AG09309 (cell line): ENCODE data around the gene LECT2.

ENCODE experiments used
- DNase-seq: peaks from one replicate; pipeline ENCODE4 v3.0.0-alpha.2; 2010; ENCODE audit warnings: low read depth
- H3K4me3 ChIP-seq: 2 replicates; pipeline ENCODE4 v1.5.1; 2011; ENCODE audit warnings: mild to moderate bottlenecking, low read depth, low read length, moderate library complexity; ENCODE audit not compliant: control insufficient read depth
- TF ChIP-seq, protein P1 (sequence below): IDR thresholded peaks from 2 replicates; pipeline ENCODE4 v1.5.1; 2011; ENCODE audit warnings: mild to moderate bottlenecking, low read depth, low read length, inconsistent platforms; ENCODE audit not compliant: insufficient read depth, control insufficient read depth; ENCODE audit errors: missing control alignments

Gene LECT2

DNA sequence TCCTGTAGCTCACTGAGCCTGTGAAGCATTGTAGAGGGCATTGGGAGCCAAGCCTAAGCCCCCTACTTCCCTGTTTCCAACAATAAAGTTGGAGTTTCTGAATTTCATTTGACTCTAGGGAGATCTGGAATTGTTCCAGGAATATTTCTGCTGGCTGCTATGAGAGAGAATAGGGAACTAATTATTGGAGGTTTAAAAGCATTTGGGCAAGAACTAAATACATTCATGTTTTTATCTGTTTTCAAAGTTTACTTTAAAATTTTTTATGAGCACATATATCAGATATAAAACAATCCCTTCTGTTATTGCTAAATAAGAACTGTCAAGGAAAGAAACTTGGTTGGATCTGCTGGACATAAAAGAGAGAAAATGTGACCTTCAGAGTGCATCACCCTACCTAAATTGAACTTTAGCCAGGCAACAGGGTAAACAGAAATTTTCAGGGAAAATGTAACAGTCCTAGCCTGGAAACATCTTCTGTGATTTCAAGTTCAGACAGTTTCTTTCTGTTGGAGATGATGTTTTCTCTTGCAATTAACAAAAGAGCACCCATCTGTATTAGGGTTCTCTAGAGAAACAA, 19.3 kb upstream of the LECT2 start:
- H3K4me3 ChIP-seq, result no peak overlapping the region
- no peak for DNase-seq
- TF ChIP-seq, protein P1, sequence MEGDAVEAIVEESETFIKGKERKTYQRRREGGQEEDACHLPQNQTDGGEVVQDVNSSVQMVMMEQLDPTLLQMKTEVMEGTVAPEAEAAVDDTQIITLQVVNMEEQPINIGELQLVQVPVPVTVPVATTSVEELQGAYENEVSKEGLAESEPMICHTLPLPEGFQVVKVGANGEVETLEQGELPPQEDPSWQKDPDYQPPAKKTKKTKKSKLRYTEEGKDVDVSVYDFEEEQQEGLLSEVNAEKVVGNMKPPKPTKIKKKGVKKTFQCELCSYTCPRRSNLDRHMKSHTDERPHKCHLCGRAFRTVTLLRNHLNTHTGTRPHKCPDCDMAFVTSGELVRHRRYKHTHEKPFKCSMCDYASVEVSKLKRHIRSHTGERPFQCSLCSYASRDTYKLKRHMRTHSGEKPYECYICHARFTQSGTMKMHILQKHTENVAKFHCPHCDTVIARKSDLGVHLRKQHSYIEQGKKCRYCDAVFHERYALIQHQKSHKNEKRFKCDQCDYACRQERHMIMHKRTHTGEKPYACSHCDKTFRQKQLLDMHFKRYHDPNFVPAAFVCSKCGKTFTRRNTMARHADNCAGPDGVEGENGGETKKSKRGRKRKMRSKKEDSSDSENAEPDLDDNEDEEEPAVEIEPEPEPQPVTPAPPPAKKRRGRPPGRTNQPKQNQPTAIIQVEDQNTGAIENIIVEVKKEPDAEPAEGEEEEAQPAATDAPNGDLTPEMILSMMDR, result no peak

DNA sequence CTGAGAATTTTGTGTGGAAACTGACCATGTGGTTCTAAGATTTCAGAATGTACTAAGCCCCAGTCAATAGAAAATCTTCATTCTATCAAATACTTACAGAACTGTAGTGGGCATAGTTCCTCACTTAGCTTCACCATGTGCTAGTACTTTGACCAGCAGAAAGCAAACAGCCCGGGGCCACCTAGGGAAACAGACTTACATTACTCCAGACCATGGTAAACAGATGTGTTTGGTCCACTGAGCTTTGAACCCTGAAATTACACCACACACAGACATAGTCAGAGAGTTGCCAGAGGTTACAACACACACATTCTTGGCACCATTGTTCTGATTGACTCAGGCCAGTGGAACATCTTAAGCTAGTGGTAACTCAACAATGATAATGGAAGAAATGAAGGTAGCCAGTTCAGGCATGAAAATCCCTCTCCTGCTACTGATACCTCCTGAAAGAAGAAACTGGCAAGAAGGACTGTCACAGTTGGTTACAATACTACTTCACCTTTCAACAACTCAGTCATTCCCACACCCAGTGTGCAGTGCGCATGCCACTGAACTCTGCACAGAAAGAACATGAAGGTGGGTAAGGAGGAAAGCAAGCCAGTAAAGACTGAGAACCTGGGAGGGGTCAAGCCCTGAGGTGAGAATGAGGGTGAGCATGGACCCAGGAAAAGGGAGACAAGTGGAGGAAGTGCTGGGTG, 18.7 kb upstream of the LECT2 start:
- no peak overlapping the region for H3K4me3 ChIP-seq
- peak; percentile 94 for DNase-seq
- TF ChIP-seq, protein P1, result no peak

DNA sequence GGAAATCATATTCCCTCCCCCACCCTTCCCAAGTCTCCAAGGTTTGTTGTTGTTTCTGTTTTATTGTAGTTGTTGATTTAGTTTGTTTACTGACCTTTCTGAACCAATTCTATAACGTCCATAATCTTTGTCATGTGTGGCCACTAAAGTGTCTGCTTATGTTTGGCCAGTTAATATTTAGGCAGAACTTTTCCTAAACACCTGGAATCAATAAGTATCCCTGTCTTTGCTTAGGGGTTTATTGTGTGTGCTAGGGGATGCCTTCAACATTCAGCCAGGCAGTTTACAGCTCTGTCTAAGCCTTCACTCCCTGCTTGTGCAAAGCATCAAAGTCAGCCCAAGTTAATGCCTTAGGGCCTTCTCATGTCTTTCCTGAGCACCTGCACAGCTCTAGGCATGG, 16.9 kb upstream of the LECT2 start:
- no peak for DNase-seq
- TF ChIP-seq, protein P1, result no peak
- no peak overlapping the region for H3K4me3 ChIP-seq

DNA sequence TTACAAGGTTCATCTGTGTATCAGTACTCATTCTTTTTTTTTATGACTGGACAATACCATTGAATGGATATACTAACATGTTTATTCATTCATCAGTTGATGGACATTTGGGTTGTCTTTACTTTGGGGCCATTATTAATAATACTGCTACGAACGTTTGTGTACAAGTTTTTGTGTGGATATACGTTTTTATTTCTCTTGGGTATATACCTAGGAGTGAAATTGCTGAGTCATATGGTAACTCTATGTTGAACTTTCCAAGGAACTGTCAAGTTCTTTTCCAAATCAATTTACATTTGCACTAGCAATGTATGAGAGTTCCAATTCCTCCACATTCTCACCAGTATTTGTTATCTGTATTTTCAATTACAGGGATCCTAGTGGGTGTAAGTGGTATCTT, 12.0 kb upstream of the LECT2 start:
- DNase-seq, result no peak
- TF ChIP-seq, protein P1, result no peak
- H3K4me3 ChIP-seq, result no peak overlapping the region

DNA sequence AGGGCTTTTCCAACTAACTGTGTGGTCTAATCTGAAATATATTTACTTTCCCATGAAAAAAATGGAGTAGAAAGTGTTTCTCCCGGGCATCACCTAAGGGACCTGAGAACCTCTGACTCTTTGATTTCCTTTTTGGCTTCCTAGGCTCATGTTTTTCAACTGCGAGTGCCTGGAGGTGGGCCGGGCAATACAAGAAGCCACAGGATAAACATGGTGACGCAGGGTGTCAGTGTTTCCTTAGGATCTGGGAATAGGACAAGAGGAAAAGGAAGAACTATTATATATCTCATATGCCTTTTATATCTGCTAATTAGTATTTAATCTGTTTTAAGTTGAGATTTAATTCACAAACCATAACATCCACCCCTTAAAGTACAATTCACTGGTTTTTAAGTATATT, 11.4 kb upstream of the LECT2 start:
- H3K4me3 ChIP-seq, result no peak overlapping the region
- no peak for DNase-seq
- TF ChIP-seq, protein P1, result no peak

DNA sequence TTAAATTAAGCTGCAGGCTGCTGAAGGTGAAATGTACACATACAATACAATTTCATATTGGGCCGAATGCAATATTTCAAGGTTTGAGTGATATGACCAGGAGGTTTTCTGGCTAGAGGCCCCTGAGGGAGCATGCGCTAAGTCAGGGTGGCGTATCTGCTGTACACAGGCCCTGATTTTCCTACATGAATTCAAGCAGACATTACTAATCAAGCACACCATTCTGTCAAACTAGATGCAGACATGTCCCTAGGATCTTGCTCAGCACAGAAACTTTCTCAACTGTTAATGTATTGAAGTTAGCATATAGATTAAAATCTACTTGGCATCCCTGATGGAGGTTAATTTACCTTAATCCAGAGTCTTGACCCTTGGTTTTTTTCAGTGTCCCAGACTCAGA, 10.7 kb upstream of the LECT2 start:
- H3K4me3 ChIP-seq, result no peak overlapping the region

More for the DNA sequence above, 10.7 kb upstream of the LECT2 start:
- no peak for DNase-seq
- TF ChIP-seq, protein P1, result no peak
